Karpas-422 (cell line): ENCODE measurements around the gene NEU3. TPM values are rescaled to one million over a fixed set of nuclear protein-coding genes. Genes with fewer than 3 reads are reported as not detected.
A peak's percentile ranks its signal among the peaks of the same experiment; 100 is the strongest.
"Not testable (repeated sequence)": the region's sequence is repeated elsewhere in the genome, so short reads cannot be mapped to it uniquely, and the experiment has no call there.

ENCODE experiments used
- DNase-seq: peaks from one replicate; pipeline ENCODE4 v3.0.0-alpha.2; 2015
- H2AFZ ChIP-seq: fragments of 200-600 bp; sonication (generic); 2 replicates; pipeline ENCODE4 v1.6.1; 2014; ENCODE audit warnings: antibody characterized with exemption, low read length, mixed read lengths
- H3K27ac ChIP-seq: fragments of 200-600 bp; sonication (generic); 2 replicates; pipeline ENCODE4 v1.5.1; 2014; ENCODE audit warnings: mild to moderate bottlenecking, low read length, moderate library complexity
- H3K27me3 ChIP-seq: fragments of 200-600 bp; sonication (generic); 2 replicates; pipeline ENCODE4 v1.6.1; 2014; ENCODE audit warnings: low read length, mixed read lengths
- H3K36me3 ChIP-seq: fragments of 200-600 bp; sonication (generic); 2 replicates; pipeline ENCODE4 v1.6.1; 2014; ENCODE audit warnings: low read length, mixed read lengths; ENCODE audit not compliant: insufficient read depth
- H3K4me1 ChIP-seq: fragments of 200-600 bp; sonication (generic); 2 replicates; pipeline ENCODE4 v1.6.1; 2014; ENCODE audit warnings: mild to moderate bottlenecking, low read length, mixed read lengths
- H3K4me2 ChIP-seq: fragments of 200-600 bp; sonication (generic); 2 replicates; pipeline ENCODE4 v1.6.1; 2014; ENCODE audit warnings: low read length, low read depth, mild to moderate bottlenecking; ENCODE audit not compliant: poor library complexity, severe bottlenecking
- H3K4me3 ChIP-seq: fragments of 200-600 bp; sonication (generic); 2 replicates; pipeline ENCODE4 v1.5.1; 2014; ENCODE audit warnings: mild to moderate bottlenecking, antibody characterized with exemption, low read length, mixed read lengths
- H3K79me2 ChIP-seq: fragments of 200-600 bp; sonication (generic); 2 replicates; pipeline ENCODE4 v1.6.1; 2014; ENCODE audit warnings: mild to moderate bottlenecking, low read length, mixed read lengths
- H3K9ac ChIP-seq: fragments of 200-600 bp; sonication (generic); 2 replicates; pipeline ENCODE4 v1.6.0; 2014; ENCODE audit warnings: low read length
- H3K9me2 ChIP-seq: fragments of 200-600 bp; sonication (generic), shearing (Covaris generic); replicated peaks from 2 replicates; pipeline ENCODE4 v1.6.0; 2014; ENCODE audit warnings: mild to moderate bottlenecking, low read length, moderate library complexity; ENCODE audit not compliant: insufficient read depth
- H3K9me3 ChIP-seq: fragments of 300-700, 200-600 bp; sonication (generic); 2 replicates; pipeline ENCODE4 v1.6.1; 2014; ENCODE audit warnings: low read length, mixed read lengths
- H4K20me1 ChIP-seq: fragments of 200-600 bp; sonication (generic); 2 replicates; pipeline ENCODE4 v1.6.1; 2014; ENCODE audit warnings: mild to moderate bottlenecking, antibody characterized with exemption, low read length, low read depth; ENCODE audit not compliant: insufficient read depth
- total RNA-seq: library from RNA; depleted of rRNA; stranded (reverse); fragments of >200 nt; shearing (Covaris generic); gene quantifications from 2 replicates; pipeline ENCODE4 v1.2.3, GENCODE V29; 2014; ENCODE audit warnings: low replicate concordance

NEU3 gene
- total RNA-seq, 1 experiment from 2014 or later, result 103 TPM

GRCh38 chr11:74951226-74951625 is 37.5 kb upstream of the NEU3 start:
- Histone ChIP-seq H3K9ac (peak overlapping the region; percentile 90), H3K79me2 (peaks cover 94% of the 10 kb centered on the region), H4K20me1 (no peaks in the 10 kb centered on the region), H3K36me3 (peaks cover 10% of the 10 kb centered on the region), H3K27ac (peak overlapping the region; percentile 87), H3K4me2 (peak overlapping the region; percentile 86), H3K4me1 (peaks cover 62% of the 10 kb centered on the region), H3K4me3 (peak overlapping the region; percentile 86), H3K9me3 (no peaks in the 10 kb centered on the region), H3K27me3 (no peaks in the 10 kb centered on the region), H3K9me2 (no peaks in the 10 kb centered on the region), H2AFZ (no peak overlapping the region)
- DNase-seq, result peak; percentile 66

GRCh38 chr11:74952752-74953151 is 36.0 kb upstream of the NEU3 start:
- Histone ChIP-seq H3K9me2 (no peaks in the 10 kb centered on the region), H3K4me3 (peak overlapping the region; percentile 22), H3K4me1 (peaks cover 76% of the 10 kb centered on the region), H3K9ac (peak overlapping the region; percentile 22; the same call in 1 of the 2 replicates), H2AFZ (no peak overlapping the region), H3K9me3 (no peaks in the 10 kb centered on the region), H3K27me3 (no peaks in the 10 kb centered on the region), H3K36me3 (peaks cover 13% of the 10 kb centered on the region), H4K20me1 (no peaks in the 10 kb centered on the region), H3K79me2 (peaks cover 98% of the 10 kb centered on the region), H3K27ac (peak overlapping the region; percentile 87), H3K4me2 (peak overlapping the region; percentile 86)
- no peak for DNase-seq

- peak overlapping the region; percentile 87 for H3K27ac ChIP-seq
Measured at GRCh38 chr11:74953451-74953850, 35.3 kb upstream of the NEU3 start.

GRCh38 chr11:74954199-74954598 is 34.5 kb upstream of the NEU3 start:
- peak overlapping the region; percentile 86 for H3K4me2 ChIP-seq
- peaks cover 13% of the 10 kb centered on the region for H3K36me3 ChIP-seq
- no peak for DNase-seq

More at GRCh38 chr11:74953451-74953850, 35.3 kb upstream of the NEU3 start:
- Histone ChIP-seq H3K4me2 (peak overlapping the region; percentile 86), H3K79me2 (peaks cover 98% of the 10 kb centered on the region), H3K36me3 (peaks cover 13% of the 10 kb centered on the region), H3K27me3 (no peaks in the 10 kb centered on the region), H3K4me3 (peak overlapping the region; percentile 22), H4K20me1 (no peaks in the 10 kb centered on the region), H3K4me1 (peaks cover 79% of the 10 kb centered on the region), H3K9me2 (no peaks in the 10 kb centered on the region), H3K9ac (peak overlapping the region; percentile 46), H3K9me3 (no peaks in the 10 kb centered on the region), H2AFZ (no peak overlapping the region)
- peak; percentile 67 for DNase-seq

GRCh38 chr11:74956397-74957015 is 32.2 kb upstream of the NEU3 start:
- H3K4me2 ChIP-seq, result no peak overlapping the region

More at GRCh38 chr11:74954199-74954598, 34.5 kb upstream of the NEU3 start:
- Histone ChIP-seq H4K20me1 (no peaks in the 10 kb centered on the region), H3K9me2 (no peaks in the 10 kb centered on the region), H3K27ac (peak overlapping the region; percentile 87), H3K79me2 (peaks cover 100% of the 10 kb centered on the region), H3K9me3 (no peaks in the 10 kb centered on the region), H3K9ac (peak overlapping the region; percentile 46), H3K4me3 (peak overlapping the region; percentile 22; the same call in 1 of the 2 replicates), H3K4me1 (peaks cover 82% of the 10 kb centered on the region), H3K27me3 (no peaks in the 10 kb centered on the region), H2AFZ (no peak overlapping the region)

GRCh38 chr11:74957937-74958629 is 30.6 kb upstream of the NEU3 start:
- no peak for DNase-seq
- peaks cover 100% of the 10 kb centered on the region for H3K79me2 ChIP-seq
- H2AFZ ChIP-seq, result no peak overlapping the region
- H3K27ac ChIP-seq, result peak overlapping the region; percentile 52
- 0 out of 2 replicates have a peak overlapping the region, but pooled peaks have one; percentile 3 for H3K9ac ChIP-seq
- no peaks in the 10 kb centered on the region for H3K27me3 ChIP-seq
- H3K4me2 ChIP-seq, result no peak overlapping the region
- H3K36me3 ChIP-seq, result peaks cover 28% of the 10 kb centered on the region
- no peaks in the 10 kb centered on the region for H4K20me1 ChIP-seq
- H3K4me1 ChIP-seq, result peaks cover 77% of the 10 kb centered on the region
- no peaks in the 10 kb centered on the region for H3K9me3 ChIP-seq
- H3K4me3 ChIP-seq, result no peak overlapping the region
- H3K9me2 ChIP-seq, result no peaks in the 10 kb centered on the region

More at GRCh38 chr11:74956397-74957015, 32.2 kb upstream of the NEU3 start:
- Histone ChIP-seq H3K79me2 (peaks cover 100% of the 10 kb centered on the region), H3K9me2 (no peaks in the 10 kb centered on the region), H3K27ac (no peak overlapping the region), H3K4me1 (peaks cover 77% of the 10 kb centered on the region), H3K36me3 (peaks cover 26% of the 10 kb centered on the region), H3K4me3 (no peak overlapping the region), H3K9me3 (no peaks in the 10 kb centered on the region), H4K20me1 (no peaks in the 10 kb centered on the region), H3K27me3 (no peaks in the 10 kb centered on the region), H2AFZ (no peak overlapping the region), H3K9ac (no peak overlapping the region)
- DNase-seq, result no peak

GRCh38 chr11:74960128-74960527 is 28.6 kb upstream of the NEU3 start:
- Histone ChIP-seq H3K27ac (peak overlapping the region; percentile 19; the same call in 1 of the 2 replicates), H3K4me1 (peaks cover 58% of the 10 kb centered on the region), H3K79me2 (peaks cover 100% of the 10 kb centered on the region), H3K36me3 (peaks cover 32% of the 10 kb centered on the region; the same call in 1 of the 2 replicates)
- H3K9me3 ChIP-seq, H3K9me2 ChIP-seq, H2AFZ ChIP-seq, H3K4me2 ChIP-seq, H3K9ac ChIP-seq, H3K4me3 ChIP-seq, H3K27me3 ChIP-seq, DNase-seq, H4K20me1 ChIP-seq: not testable (repeated sequence)

GRCh38 chr11:74966651-74967050 is 22.1 kb upstream of the NEU3 start:
- no peaks in the 10 kb centered on the region for H3K9me3 ChIP-seq

More at GRCh38 chr11:74966651-74967050, 22.1 kb upstream of the NEU3 start:
- no peaks in the 10 kb centered on the region for H3K9me2 ChIP-seq
- peaks cover 10% of the 10 kb centered on the region; the same call in 1 of the 2 replicates for H4K20me1 ChIP-seq
- no peak overlapping the region for H3K9ac ChIP-seq
- H3K36me3 ChIP-seq, result peaks cover 61% of the 10 kb centered on the region; the same call in 1 of the 2 replicates
- no peak overlapping the region for H3K4me2 ChIP-seq
- DNase-seq, result no peak
- H3K79me2 ChIP-seq, result peaks cover 93% of the 10 kb centered on the region
- no peak overlapping the region for H3K4me3 ChIP-seq
- no peak overlapping the region for H3K27ac ChIP-seq
- H2AFZ ChIP-seq, result no peak overlapping the region
- no peaks in the 10 kb centered on the region for H3K27me3 ChIP-seq
- H3K4me1 ChIP-seq, result peaks cover 16% of the 10 kb centered on the region
